Measurements from ENCODE around the gene KCNAB1. TPM values are rescaled to one million over a fixed set of nuclear protein-coding genes. Genes with fewer than 3 reads are reported as not detected.

Gene KCNAB1
- total and polyA plus RNA-seq, 10 of the 15 experiments (the other 5 are each of a cell fraction or from before 2014, with no cell fraction given): 0.11 to 0.69 (median 0.43) TPM; not detected in 6

DNA sequence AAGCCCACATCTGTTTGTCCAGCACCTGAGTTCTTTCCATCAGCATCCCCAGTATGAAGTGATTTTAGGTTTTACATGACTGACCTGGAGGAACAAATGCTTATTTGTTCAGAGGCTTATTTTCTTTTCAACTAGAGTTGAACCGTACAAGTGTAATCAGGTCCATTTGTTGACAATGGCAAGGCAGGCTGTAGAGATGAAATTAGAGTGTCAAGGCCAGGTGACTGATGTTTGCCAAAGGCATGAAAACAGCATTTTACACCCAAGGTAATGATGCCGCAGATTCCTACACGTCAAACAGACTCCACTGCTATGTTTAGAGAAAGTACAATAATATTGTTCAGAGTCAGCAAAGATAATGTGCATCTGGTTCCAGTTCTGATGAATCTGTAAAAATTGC lies 96.5 kb downstream of the KCNAB1 start:
- peaks cover 0 to 2% of the 10 kb centered on the region in 2 experiments; a peak in 1 of 4 replicates for H3K27me3 ChIP-seq (replicated peaks in 1 of 2; ENCODE audit: control insufficient read depth in 2 of 2, insufficient read depth in 2 of 2, low read length in 1 of 2)
- H2AFZ ChIP-seq (ENCODE audit: control insufficient read depth, low read depth, low read length): no peak overlapping the region
- CTCF ChIA-PET: no interaction called here
- no peak for ATAC-seq
- intact Hi-C loops (cut with micrococcal nuclease; ENCODE audit: unreplicated experiment): no loop called here
- no peaks in the 10 kb centered on the region for H4K20me1 ChIP-seq (ENCODE audit: control insufficient read depth, insufficient read depth)
- no TSS peak for BruUV-seq (replicated peaks)
- SMC1A ChIA-PET (ENCODE audit: uncharacterized antibody, unreplicated experiment): interaction anchor here (0.8 kb wide), 1 partner anchor 12 kb away, joined by 3 read pairs; no protein-coding TSS in a partner anchor
- no peak for FAIRE-seq
- in situ Hi-C loops (cut with MboI): no loop called here
- TF ChIP-seq MEF2B (IDR thresholded peaks at IDR 0.05; ENCODE audit: partially characterized antibody, poor library complexity, severe bottlenecking) (no peak), NR2C2 (IDR thresholded peaks at IDR 0.05; ENCODE audit: borderline replicate concordance, control insufficient read depth, insufficient read length, low read depth) (no peak)
- TF ChIP-seq, protein P1, sequence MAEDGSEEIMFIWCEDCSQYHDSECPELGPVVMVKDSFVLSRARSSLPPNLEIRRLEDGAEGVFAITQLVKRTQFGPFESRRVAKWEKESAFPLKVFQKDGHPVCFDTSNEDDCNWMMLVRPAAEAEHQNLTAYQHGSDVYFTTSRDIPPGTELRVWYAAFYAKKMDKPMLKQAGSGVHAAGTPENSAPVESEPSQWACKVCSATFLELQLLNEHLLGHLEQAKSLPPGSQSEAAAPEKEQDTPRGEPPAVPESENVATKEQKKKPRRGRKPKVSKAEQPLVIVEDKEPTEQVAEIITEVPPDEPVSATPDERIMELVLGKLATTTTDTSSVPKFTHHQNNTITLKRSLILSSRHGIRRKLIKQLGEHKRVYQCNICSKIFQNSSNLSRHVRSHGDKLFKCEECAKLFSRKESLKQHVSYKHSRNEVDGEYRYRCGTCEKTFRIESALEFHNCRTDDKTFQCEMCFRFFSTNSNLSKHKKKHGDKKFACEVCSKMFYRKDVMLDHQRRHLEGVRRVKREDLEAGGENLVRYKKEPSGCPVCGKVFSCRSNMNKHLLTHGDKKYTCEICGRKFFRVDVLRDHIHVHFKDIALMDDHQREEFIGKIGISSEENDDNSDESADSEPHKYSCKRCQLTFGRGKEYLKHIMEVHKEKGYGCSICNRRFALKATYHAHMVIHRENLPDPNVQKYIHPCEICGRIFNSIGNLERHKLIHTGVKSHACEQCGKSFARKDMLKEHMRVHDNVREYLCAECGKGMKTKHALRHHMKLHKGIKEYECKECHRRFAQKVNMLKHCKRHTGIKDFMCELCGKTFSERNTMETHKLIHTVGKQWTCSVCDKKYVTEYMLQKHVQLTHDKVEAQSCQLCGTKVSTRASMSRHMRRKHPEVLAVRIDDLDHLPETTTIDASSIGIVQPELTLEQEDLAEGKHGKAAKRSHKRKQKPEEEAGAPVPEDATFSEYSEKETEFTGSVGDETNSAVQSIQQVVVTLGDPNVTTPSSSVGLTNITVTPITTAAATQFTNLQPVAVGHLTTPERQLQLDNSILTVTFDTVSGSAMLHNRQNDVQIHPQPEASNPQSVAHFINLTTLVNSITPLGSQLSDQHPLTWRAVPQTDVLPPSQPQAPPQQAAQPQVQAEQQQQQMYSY (CRISPR knock-in tag; IDR thresholded peaks at IDR 0.05): no peak
- TF ChIP-seq, protein P2, sequence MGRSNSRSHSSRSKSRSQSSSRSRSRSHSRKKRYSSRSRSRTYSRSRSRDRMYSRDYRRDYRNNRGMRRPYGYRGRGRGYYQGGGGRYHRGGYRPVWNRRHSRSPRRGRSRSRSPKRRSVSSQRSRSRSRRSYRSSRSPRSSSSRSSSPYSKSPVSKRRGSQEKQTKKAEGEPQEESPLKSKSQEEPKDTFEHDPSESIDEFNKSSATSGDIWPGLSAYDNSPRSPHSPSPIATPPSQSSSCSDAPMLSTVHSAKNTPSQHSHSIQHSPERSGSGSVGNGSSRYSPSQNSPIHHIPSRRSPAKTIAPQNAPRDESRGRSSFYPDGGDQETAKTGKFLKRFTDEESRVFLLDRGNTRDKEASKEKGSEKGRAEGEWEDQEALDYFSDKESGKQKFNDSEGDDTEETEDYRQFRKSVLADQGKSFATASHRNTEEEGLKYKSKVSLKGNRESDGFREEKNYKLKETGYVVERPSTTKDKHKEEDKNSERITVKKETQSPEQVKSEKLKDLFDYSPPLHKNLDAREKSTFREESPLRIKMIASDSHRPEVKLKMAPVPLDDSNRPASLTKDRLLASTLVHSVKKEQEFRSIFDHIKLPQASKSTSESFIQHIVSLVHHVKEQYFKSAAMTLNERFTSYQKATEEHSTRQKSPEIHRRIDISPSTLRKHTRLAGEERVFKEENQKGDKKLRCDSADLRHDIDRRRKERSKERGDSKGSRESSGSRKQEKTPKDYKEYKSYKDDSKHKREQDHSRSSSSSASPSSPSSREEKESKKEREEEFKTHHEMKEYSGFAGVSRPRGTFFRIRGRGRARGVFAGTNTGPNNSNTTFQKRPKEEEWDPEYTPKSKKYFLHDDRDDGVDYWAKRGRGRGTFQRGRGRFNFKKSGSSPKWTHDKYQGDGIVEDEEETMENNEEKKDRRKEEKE (IDR thresholded peaks at IDR 0.05): no peak
- POLR2A ChIA-PET: no interaction called here
- no peak overlapping the region for H3K4me3 ChIP-seq
- H3K36me3 ChIP-seq (ENCODE audit: control insufficient read depth in 2 of 2, insufficient read depth in 2 of 2, low read length in 1 of 2): no peaks in the 10 kb centered on the region
- no peak overlapping the region for H3K27ac ChIP-seq (ENCODE audit: control insufficient read depth, insufficient read depth)
- RAD21 ChIA-PET (ENCODE audit: unreplicated experiment): no interaction called here
- no peaks in the 10 kb centered on the region for H3K79me2 ChIP-seq (ENCODE audit: control insufficient read depth, insufficient read depth, low read length)
- H3K4me2 ChIP-seq (ENCODE audit: control insufficient read depth, insufficient read depth): no peak overlapping the region
- no peaks in the 10 kb centered on the region for H3K9me3 ChIP-seq (replicated peaks; ENCODE audit: control insufficient read depth, insufficient read depth, low read length)
- H3K9ac ChIP-seq (ENCODE audit: control insufficient read depth, insufficient read depth, low read length): no peak overlapping the region
- 34% methylated on average over 3 of the region's 3 CpGs for WGBS (ENCODE audit: insufficient coverage, insufficient replicate concordance, low lambda C conversion rate, missing lambda C conversion rate)
- no peaks in the 10 kb centered on the region for H3K4me1 ChIP-seq (ENCODE audit: control insufficient read depth, insufficient read depth, low read length)
- no peak for DNase-seq (ENCODE audit: low read depth, low spot score)
